Right cardiac atrium (tissue), 5 donors: ENCODE data around the gene COASY. TPM values are rescaled to one million over a fixed set of nuclear protein-coding genes. Genes with fewer than 3 reads are reported as not detected.
"Not testable (repeated sequence)": the region's sequence is repeated elsewhere in the genome, so short reads cannot be mapped to it uniquely, and the experiment has no call there.

ENCODE experiments used
- ATAC-seq, 2 donors: fragments of 200-7000 bp; cut with Tn5 transposase; one replicate each; pipeline versions ENCODE4 v1.8.0 to v1.9.1; 2020; ENCODE audit warnings: moderate library complexity in 2 of 2, mild to moderate bottlenecking in 1 of 2
- DNase-seq, 3 donors: peaks; one replicate each; pipeline ENCODE4 v3.0.0-alpha.2; 2020
- H3K27ac ChIP-seq: one replicate; pipeline ENCODE4 v1.5.1; 2013; ENCODE audit warnings: mild to moderate bottlenecking, low read length, control low read depth, moderate library complexity
- H3K27me3 ChIP-seq: one replicate; pipeline ENCODE4 v1.6.1; 2013; ENCODE audit not compliant: control insufficient read depth, insufficient read depth
- H3K4me1 ChIP-seq: one replicate; pipeline ENCODE4 v1.6.1; 2013; ENCODE audit warnings: low read length; ENCODE audit not compliant: control insufficient read depth, insufficient read depth
- H3K4me3 ChIP-seq: one replicate; pipeline ENCODE4 v1.5.1; 2013; ENCODE audit warnings: low read length, control low read depth
- H3K9me3 ChIP-seq: one replicate; pipeline ENCODE4 v1.6.1; 2013; ENCODE audit warnings: low read length; ENCODE audit not compliant: control insufficient read depth
- WGBS: extraction: QIAGEN DNeasy Blood & Tissue Kit; methylation state at CpG from one replicate; pipeline ENCODE4 v1.1.7; 2013; 5-methylcytosine and 5-hydroxymethylcytosine counted together
- intact Hi-C, 4 donors: fragments of 100-400 bp; cut with DNase I; formaldehyde crosslinking; loops; one replicate each; pipeline versions ENCODE4 v1.11.0 to v1.14.0; 2022 to 2023
- polyA plus RNA-seq: library from polyadenylated mRNA; stranded (reverse); fragments of 200-250 nt; gene quantifications from one replicate; pipeline ENCODE4 v1.2.3, GENCODE V29; 2013
- total RNA-seq, 4 donors: library from RNA; stranded (reverse); fragmentation: NEBNext Ultra II Directional; extraction: Animal tissue kit (Norgen Biotek cat#: 25700); gene quantifications; one replicate each; pipeline ENCODE4 v1.2.1, GENCODE V29; 2021
- donor health status: healthy with polysubstance abuse.
- donor health status: DM: no; HTN: yes; CAD: no.
- donor health status: DM: no; HTN: no; CAD: no.
- donor health status: DM: no; HTN: yes; CAD: no; lungs with severe emphysema.
- donor health status: DM: yes; HTN: yes; CAD: no.

The COASY gene
- total and polyA plus RNA-seq, 5 donors, result 30.2 to 45.5 (median 39.7) TPM

- DNase-seq (no peak), ATAC-seq (no peak)
- Histone ChIP-seq H3K4me1 (no peaks in the 10 kb centered on the region), H3K9me3 (no peaks in the 10 kb centered on the region), H3K27me3 (no peaks in the 10 kb centered on the region), H3K4me3 (no peak overlapping the region), H3K27ac (no peak overlapping the region)
- 78% methylated on average over 3 of the region's 3 CpGs for WGBS
- intact Hi-C loops, result no loop called here
Observed at GRCh38 chr17:42596386-42596785, 34.4 kb downstream of the COASY start.

DNA sequence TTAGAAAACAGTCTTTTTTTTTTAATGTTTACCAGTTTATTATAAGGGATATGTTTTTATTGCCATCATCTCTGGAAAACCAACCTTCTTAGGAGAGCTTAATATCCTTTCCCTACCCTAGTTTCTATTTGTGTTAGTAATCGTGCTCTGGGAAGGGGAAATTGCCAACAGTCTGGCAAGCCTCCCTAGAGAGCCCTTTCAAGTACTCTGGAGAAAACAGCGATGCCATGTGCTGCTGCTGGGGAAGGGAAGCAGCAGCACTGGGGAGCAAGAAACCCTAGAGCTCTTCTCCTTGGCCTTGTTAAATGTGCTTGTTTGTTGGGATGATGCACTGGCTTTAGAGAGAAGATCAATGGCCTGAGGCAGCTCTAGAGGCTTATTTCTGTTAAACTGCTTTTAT, 37.0 kb downstream of the COASY start:
- H3K27ac ChIP-seq, result no peak overlapping the region

DNA sequence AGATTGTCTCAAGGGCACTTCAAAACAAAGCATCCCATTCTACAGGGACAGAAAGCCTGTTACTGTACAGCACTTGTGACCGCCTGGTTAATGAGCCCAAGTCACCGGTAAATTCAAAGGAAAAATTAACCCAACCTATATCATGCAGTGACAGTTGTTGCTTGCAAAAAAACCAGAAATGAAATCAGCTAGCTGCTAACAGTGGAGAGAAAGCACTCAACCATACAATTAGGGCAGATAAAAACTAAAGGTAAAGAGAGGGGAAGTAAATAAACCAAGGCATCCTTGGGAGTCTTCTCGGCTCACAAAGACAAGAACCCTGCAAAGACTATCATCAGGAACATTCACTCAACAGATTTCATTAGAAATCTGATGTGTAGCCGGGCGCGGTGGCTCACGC, 41.4 kb downstream of the COASY start:
- Histone ChIP-seq H3K27ac (no peak overlapping the region), H3K4me3 (no peak overlapping the region), H3K27me3 (no peaks in the 10 kb centered on the region), H3K4me1 (peaks cover 2% of the 10 kb centered on the region), H3K9me3 (no peaks in the 10 kb centered on the region)
- intact Hi-C loops, result loop anchor here in 2 of 4 donors (10.0 kb wide), 2 partner anchors 71 to 81 kb away; partner anchors contain the start of genes CCR10 (in 1 of the 2), CNTNAP1 (in 1 of the 2) and PLEKHH3 (in 1 of the 2)
- no peak for DNase-seq
- WGBS, result 90% methylated on average over 7 of the region's 7 CpGs
- no peak for ATAC-seq

More for the DNA sequence above, 37.0 kb downstream of the COASY start:
- WGBS, result 31% methylated on average over 2 of the region's 2 CpGs
- H3K9me3 ChIP-seq, result no peaks in the 10 kb centered on the region
- intact Hi-C loops, result no loop called here
- ATAC-seq, result peak in 1 of 2 donors; percentile 40
- no peaks in the 10 kb centered on the region for H3K4me1 ChIP-seq
- H3K4me3 ChIP-seq, result no peak overlapping the region
- no peak for DNase-seq
- H3K27me3 ChIP-seq, result no peaks in the 10 kb centered on the region

- WGBS, result 27% methylated on average over 3 of the region's 3 CpGs
- intact Hi-C loops, result loop anchor here (5.0 to 10.0 kb wide), 5 partner anchors 35 to 77 kb away; partner anchors contain the start of genes CCR10 (in 2 of the 4), CNTNAP1 (in 2 of the 4) and PLEKHH3 (in 2 of the 4)
Observed at GRCh38 chr17:42607769-42608168, 45.8 kb downstream of the COASY start.

DNA sequence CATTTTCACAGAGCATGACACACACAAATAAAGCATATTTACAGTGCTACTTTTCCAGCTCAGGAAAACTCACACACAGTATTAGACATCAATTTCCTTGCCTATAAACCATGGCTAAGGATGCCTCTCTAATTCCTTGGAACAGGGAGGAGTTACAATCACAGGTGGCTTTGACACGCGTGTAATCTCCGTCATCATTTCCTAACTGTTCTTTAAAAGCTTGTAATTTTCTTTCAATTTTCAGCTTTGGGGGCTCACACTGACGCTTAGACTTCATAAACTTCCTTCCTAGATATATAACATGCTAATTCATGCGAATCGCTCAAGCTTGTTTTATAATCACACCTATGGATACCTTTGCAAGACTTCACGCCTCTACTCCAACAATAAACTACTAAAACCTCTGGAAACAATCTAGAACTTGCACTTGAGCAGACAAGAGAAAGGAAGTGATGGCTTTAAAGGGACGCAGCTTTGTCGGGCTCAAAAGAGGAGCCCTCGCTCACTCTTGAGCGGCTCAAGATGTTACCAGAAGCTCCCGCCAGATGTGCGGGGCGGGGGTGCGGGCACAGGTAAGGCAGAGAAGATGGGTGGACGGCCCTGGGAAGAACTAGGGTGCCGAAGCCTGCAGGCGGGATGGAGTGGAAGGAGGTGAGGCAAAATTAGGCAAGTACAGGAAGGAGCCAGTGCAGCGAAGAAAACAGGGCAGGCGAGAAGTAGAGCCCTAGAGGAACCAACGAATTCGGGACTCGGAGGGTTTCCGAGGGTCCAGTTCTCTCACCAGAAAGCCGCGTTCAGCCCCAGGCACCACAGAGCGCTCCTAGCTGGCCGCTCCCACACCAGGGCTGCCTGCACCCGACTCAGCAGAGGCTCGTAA, 46.6 kb downstream of the COASY start:
- WGBS, result under 1% methylated on average over 30 of the region's 30 CpGs
- ATAC-seq, result peak; percentile 72 to 77
- intact Hi-C loops, result loop anchor here (5.0 to 10.0 kb wide), 5 partner anchors 36 to 76 kb away; partner anchors contain the start of genes CCR10 (in 2 of the 4), CNTNAP1 (in 2 of the 4) and PLEKHH3 (in 2 of the 4)

More at GRCh38 chr17:42607769-42608168, 45.8 kb downstream of the COASY start:
- Histone ChIP-seq H3K27ac (no peak overlapping the region), H3K4me3 (peak overlapping the region; percentile 66), H3K4me1 (peaks cover 5% of the 10 kb centered on the region), H3K27me3 (no peaks in the 10 kb centered on the region), H3K9me3 (no peaks in the 10 kb centered on the region)
- DNase-seq (no peak), ATAC-seq (no peak)

DNA sequence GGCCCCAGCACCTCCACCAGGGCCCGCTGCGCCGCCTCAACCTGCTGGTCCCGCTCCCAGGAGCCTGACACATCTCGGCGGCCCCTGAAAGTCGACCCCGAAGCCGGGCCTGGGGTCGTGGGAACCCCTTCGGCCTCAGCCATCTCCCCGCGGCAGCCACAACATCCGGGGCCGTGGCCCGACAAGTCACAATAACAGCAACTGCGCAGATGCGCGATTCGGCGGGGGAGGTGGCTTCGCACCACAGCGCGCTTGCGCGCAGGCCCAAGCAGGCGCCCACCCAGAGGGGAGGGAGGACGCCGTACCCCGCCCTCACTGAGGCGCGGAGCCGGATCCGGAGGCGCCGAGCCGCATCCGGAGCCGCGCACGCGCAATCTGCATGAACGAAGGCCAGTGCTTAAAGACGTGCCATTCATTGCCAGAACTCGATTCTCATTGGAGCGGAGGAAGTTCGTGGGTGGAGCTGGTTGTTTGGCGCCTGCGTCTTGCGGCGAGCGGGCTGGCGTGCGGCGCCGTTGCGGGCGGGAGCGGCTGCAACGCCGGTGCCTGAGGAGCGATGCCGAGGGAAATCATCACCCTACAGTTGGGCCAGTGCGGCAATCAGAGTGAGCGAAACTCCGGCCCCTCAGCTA, 47.4 kb downstream of the COASY start, which contains the start of the genes RETREG3 and TUBG1:
Gene RETREG3, minus strand, starts transcription at position 193 of the 632 bp plus-strand sequence. Its CDS starts 50 bp downstream, at position 143.
Gene TUBG1, plus strand, starts transcription at position 502 of the 632 bp plus-strand sequence. Its CDS starts 55 bp downstream, at position 557.
- Histone ChIP-seq H3K4me3 (peak within 1 kb of the TSS; percentile 66), H3K9me3 (no peaks in the 10 kb centered on the region), H3K27me3 (no peaks in the 10 kb centered on the region), H3K27ac (peak within 1 kb of the TSS; percentile 74), H3K4me1 (peaks cover 5% of the 10 kb centered on the region)
- DNase-seq (peak; percentile 99 to 100 (median 100)), ATAC-seq (peak; percentile 97 to 98)
- intact Hi-C loops, result loop anchor here (5.0 to 10.0 kb wide), 5 partner anchors 37 to 76 kb away; partner anchors contain the start of genes CCR10 (in 2 of the 4), CNTNAP1 (in 2 of the 4) and PLEKHH3 (in 2 of the 4)
- WGBS, result under 1% methylated on average over 66 of the region's 66 CpGs

More for the DNA sequence above, 46.6 kb downstream of the COASY start:
- Histone ChIP-seq H3K27me3 (no peaks in the 10 kb centered on the region), H3K27ac (peak overlapping the region; percentile 74), H3K9me3 (no peaks in the 10 kb centered on the region), H3K4me3 (peak overlapping the region; percentile 66), H3K4me1 (peaks cover 5% of the 10 kb centered on the region)
- peak in 2 of 3 donors; percentile 63 to 66 for DNase-seq

- H3K9me3 ChIP-seq, H3K4me1 ChIP-seq, H3K27me3 ChIP-seq: not testable (repeated sequence)
- peak overlapping the region; percentile 65 for H3K27ac ChIP-seq
- H3K4me3 ChIP-seq, result peak overlapping the region; percentile 61
- WGBS, result 13% methylated on average over 35 of the region's 42 CpGs
- peak in 2 of 3 donors; percentile 68 to 79 for DNase-seq
- intact Hi-C loops, result loop anchor here (5.0 to 10.0 kb wide), 5 partner anchors 38 to 75 kb away; partner anchors contain the start of genes CCR10 (in 2 of the 4), CNTNAP1 (in 2 of the 4) and PLEKHH3 (in 2 of the 4)
- ATAC-seq, result peak; percentile 50 to 65
Observed at GRCh38 chr17:42609814-42610801, 48.2 kb downstream of the COASY start.

DNA sequence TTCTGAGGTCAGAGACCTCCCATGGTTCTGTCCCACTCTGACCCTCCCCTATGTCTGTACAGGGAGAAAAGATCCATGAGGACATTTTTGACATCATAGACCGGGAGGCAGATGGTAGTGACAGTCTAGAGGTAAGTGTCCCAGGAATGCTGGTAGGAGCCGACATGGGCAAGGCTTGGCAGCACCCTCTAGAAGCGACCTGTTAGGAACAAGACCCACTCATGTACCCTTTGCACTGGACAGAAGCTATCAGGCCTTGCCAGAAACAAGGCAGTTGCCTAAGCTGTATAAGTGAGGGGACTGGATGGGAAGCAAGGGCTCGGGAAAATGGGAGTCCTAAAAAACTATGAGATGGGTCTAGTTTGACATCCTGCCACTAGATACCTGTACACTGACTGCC, 50.1 kb downstream of the COASY start:
- Histone ChIP-seq H3K9me3 (no peaks in the 10 kb centered on the region), H3K27ac (no peak overlapping the region), H3K4me3 (no peak overlapping the region), H3K27me3 (no peaks in the 10 kb centered on the region), H3K4me1 (peaks cover 3% of the 10 kb centered on the region)
- peak in 1 of 3 donors; percentile 28 for DNase-seq
- intact Hi-C loops, result no loop called here
- whole genome bisulfite sequencing, result 94% methylated on average over 4 of the region's 4 CpGs
- ATAC-seq, result no peak

DNA sequence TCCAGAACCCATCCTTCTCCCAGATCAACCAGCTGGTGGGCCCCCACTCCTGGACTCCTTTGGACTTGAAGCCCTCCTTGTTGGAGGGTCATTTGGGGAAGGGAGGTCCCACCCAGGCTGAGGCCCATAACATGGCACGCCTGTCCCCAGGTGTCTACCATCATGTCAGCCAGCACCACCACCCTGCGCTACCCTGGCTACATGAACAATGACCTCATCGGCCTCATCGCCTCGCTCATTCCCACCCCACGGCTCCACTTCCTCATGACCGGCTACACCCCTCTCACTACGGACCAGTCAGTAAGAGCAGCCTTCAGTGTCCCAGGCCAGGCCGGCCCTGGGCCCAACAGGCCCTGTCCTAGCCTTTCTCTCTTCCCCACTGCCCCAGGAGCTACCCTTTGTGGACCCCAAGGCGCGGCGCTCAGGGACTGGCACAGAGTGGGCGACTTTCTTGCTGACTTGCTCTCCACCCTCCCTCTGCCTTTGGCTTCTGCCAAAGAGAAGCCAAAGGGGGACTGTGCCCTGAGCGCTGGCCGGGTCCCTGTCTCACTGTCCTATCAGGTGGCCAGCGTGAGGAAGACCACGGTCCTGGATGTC, 51.8 kb downstream of the COASY start:
- no peaks in the 10 kb centered on the region for H3K27me3 ChIP-seq
- H3K4me1 ChIP-seq, result peaks cover 7% of the 10 kb centered on the region
- 95% methylated on average over 17 of the region's 17 CpGs for WGBS
- ATAC-seq, result no peak
- no peaks in the 10 kb centered on the region for H3K9me3 ChIP-seq
- intact Hi-C loops, result no loop called here
- H3K27ac ChIP-seq, result no peak overlapping the region
- no peak overlapping the region for H3K4me3 ChIP-seq
- peak in 1 of 3 donors; percentile 13 for DNase-seq
